WERI-Rb-1 (cell line): ENCODE measurements around the gene KIF21A.

Experiments
- DNase-seq: peaks from one replicate; pipeline ENCODE4 v3.0.0-alpha.2; 2020
- H3K27ac ChIP-seq: fragments of 250-450 bp; sonication (Bioruptor Pico); 2 replicates; pipeline ENCODE4 v1.5.1; 2020; ENCODE audit warnings: mild to moderate bottlenecking, moderate library complexity
- H3K27me3 ChIP-seq: fragments of 250-450 bp; sonication (Bioruptor Pico); 2 replicates; pipeline ENCODE4 v1.5.1; 2021; ENCODE audit warnings: mild to moderate bottlenecking, low read depth, moderate library complexity; ENCODE audit not compliant: insufficient read depth, severe bottlenecking
- H3K36me3 ChIP-seq: fragments of 250-450 bp; sonication (Bioruptor Pico); 2 replicates; pipeline ENCODE4 v1.5.1; 2020; ENCODE audit warnings: mild to moderate bottlenecking, moderate library complexity
- H3K4me3 ChIP-seq: 2 replicates; pipeline ENCODE4 v1.5.1; 2011; ENCODE audit warnings: low read depth, mild to moderate bottlenecking, control low read depth, low read length
- H3K9me3 ChIP-seq: fragments of 250-450 bp; sonication (Bioruptor Pico); 2 replicates; pipeline ENCODE4 v1.5.1; 2021; ENCODE audit warnings: mild to moderate bottlenecking, moderate library complexity; ENCODE audit not compliant: severe bottlenecking
- CTCF ChIP-seq: IDR thresholded peaks from 2 replicates; pipeline ENCODE4 v1.5.1; 2011; ENCODE audit warnings: low read depth, mild to moderate bottlenecking, control low read depth, inconsistent platforms, low read length

KIF21A gene

DNA sequence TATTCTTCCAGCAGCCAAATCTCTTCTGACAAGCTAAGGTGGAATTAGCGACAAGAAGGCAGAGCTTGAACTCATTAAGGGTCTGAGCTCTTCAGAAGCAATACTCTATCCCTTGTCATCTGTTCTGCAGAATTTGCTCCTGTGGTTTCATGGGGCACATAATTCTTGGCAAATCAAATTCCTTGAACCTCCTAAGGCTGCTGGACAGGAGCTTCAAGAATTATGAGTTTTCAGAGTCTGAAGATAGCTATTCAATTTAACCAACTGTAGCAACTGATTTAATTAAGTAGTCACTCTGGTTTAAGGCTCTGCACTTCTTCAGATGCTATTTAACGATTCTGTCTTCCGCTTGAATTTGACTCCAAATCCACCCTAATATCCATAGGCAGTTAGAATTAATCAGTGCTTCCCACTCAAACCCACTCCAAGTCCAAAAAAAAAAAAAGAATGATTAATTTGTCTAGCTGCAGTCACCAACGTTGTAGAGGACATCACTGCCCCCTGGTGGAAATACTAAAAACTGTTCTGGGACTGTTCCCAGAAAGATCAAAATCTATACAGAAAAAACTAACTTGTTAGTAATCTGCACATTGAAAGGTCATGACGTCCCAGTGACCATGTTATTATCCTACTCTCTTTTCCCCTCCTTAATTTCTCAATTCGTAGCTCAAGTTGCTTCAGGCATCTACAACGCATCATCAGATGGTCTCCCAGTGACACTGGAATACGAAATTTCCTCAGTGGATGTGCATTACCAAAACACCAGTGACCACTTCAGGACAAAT, 169.9 kb downstream of the KIF21A start:
- TF ChIP-seq CTCF, result peak; percentile 34; the same call in 1 of the 2 replicates
- Histone ChIP-seq H3K27me3 (peaks cover 35% of the 10 kb centered on the region), H3K27ac (no peak overlapping the region), H3K36me3 (no peaks in the 10 kb centered on the region), H3K4me3 (no peak overlapping the region), H3K9me3 (no peaks in the 10 kb centered on the region)
- DNase-seq, result peak; percentile 26

- Histone ChIP-seq H3K4me3 (no peak overlapping the region), H3K9me3 (no peaks in the 10 kb centered on the region), H3K36me3 (no peaks in the 10 kb centered on the region), H3K27me3 (peaks cover 50% of the 10 kb centered on the region), H3K27ac (no peak overlapping the region)
- no peak for DNase-seq
- TF ChIP-seq CTCF, result no peak
These were observed 173.4 kb downstream of the KIF21A start for GRCh38 chr12:39269492-39269891.

- Histone ChIP-seq H3K27ac (no peak overlapping the region), H3K4me3 (no peak overlapping the region), H3K9me3 (no peaks in the 10 kb centered on the region), H3K27me3 (peaks cover 50% of the 10 kb centered on the region), H3K36me3 (no peaks in the 10 kb centered on the region)
- DNase-seq, result no peak
- no peak for TF ChIP-seq CTCF
These were observed 175.0 kb downstream of the KIF21A start for GRCh38 chr12:39267886-39268285.

DNA sequence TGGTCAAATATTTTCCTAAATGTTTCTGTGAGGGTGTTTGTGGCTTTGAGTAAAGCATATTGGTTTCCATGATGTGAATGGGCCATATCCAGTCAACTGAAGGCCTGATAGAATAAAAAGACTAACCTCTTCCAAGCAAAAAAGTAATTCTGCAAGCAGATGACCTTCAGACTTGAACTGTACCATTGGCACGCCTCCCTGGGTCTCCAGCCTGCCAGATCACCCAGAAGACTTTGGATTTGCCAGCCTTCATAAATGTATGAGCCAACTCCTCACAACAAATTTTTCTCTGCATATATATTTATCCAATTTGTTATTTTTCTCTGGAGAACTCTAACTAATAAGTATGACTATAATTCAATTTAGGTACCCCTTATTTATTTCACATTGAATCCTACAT, 190.3 kb downstream of the KIF21A start:
- Histone ChIP-seq H3K27ac (no peak overlapping the region), H3K9me3 (no peaks in the 10 kb centered on the region), H3K36me3 (no peaks in the 10 kb centered on the region), H3K27me3 (peaks cover 32% of the 10 kb centered on the region), H3K4me3 (no peak overlapping the region)
- no peak for TF ChIP-seq CTCF
- no peak for DNase-seq
